Measurements from ENCODE around the gene PLEKHO1.
"Not testable (repeated sequence)": the region's sequence is repeated elsewhere in the genome, so short reads cannot be mapped to it uniquely, and the experiment has no call there.

PLEKHO1 gene

GRCh38 chr1:150149271-150150132 is at the start of gene PLEKHO1:
TSS of gene PLEKHO1 (plus strand) at chr1:150149916. CDS start at chr1:150150258, 342 bp downstream.
- DNase-seq: peak; percentile 42

- no peak for DNase-seq
These were observed 46.7 kb upstream of the PLEKHO1 start for GRCh38 chr1:150102986-150103385.

DNA sequence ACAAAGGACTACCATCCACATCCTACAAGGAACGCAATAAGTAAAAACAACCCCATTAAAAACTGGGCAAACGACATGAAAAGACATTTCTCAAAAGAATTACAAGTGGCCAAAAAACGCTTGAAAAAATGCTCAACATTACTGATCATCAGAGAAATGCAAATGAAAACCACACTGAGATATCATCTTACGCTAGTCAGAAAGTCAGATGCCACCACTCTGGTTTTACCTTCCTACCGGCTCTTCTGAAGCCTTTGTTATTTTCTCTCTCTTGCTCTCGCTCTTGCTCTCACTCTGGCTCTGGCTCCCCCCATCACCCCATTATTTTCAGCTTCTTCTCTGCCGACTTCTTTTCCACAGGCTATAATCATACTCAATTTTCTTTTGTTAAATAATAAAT is 43.4 kb upstream of the PLEKHO1 start:
- DNase-seq: no peak

DNA sequence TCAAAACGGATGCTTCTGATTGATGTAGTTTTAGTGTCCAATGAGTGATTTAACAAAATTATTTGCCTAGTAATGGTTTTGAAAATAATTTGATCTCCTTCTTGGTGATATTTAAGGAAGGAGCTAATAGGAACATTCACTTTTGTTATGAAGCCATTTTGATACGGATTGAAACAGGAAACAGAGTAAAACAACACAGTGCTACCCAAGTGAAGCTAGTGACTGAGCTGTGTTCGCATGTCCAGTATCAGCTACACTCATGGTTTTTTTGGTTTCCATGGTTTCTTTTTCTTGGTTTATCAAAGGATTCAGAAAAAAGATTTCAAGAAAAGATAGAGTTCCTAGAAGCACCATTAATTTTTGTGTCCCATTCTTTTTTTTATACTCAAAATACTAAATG is 40.1 kb upstream of the PLEKHO1 start:
- no peak for DNase-seq

DNA sequence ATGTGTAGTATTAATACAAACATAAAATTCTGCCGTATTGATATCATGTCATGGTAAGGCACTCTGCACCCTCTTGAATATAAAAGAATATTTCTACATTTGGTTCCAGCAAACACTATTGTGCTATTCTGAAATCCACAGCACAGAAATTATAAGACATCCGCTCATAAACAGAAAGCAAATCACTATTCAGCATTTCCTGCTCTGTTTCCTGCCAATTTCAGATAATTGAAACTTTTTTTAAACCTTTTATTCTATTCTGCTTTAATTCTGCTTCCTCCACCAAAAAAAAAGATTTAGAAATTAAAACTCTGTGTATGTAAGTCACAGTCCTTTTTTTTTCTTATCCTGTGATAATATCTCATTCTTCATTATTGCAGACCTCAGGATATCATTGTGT is 39.6 kb upstream of the PLEKHO1 start:
- no peak for DNase-seq

GRCh38 chr1:150111670-150112069 is 38.0 kb upstream of the PLEKHO1 start:
- no peak for DNase-seq

DNA sequence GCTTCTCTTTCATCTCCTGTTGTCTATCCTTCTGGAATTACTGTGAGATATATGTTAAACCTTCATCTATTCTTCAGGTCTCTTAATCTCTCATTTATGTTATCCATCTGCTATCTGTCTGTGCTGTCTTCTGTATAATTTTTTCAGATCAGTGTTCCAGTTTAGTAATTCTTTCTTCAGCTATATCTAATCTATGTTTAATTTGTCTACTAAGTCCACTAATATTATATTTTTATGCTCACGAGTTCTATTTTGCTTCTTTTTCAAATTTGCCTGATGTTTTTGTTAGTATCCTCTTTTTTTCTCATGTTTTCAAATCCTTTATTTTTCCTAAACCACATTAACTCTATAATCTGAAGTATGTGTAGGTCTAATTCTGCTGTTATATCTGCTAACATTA is 34.6 kb upstream of the PLEKHO1 start:
- DNase-seq: no peak

DNA sequence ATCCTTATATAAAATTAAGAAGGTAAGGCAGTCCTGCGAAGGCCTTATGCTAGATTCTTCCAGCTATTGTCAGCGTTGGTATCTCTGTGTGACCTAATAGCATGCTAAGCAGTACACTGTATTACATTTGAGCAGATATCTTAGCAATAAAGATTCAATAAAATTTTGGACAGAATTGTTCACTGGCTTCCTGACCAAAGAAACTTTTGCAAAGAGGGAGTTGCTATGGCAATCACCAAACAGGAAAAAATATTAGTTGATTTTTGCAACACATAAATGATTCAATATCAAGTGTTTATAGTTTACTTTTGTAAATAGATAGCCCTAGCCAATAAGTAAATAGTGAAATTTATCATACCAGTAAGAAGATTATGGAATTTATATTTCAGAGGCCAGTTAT is 31.0 kb upstream of the PLEKHO1 start:
- no peak for DNase-seq

DNA sequence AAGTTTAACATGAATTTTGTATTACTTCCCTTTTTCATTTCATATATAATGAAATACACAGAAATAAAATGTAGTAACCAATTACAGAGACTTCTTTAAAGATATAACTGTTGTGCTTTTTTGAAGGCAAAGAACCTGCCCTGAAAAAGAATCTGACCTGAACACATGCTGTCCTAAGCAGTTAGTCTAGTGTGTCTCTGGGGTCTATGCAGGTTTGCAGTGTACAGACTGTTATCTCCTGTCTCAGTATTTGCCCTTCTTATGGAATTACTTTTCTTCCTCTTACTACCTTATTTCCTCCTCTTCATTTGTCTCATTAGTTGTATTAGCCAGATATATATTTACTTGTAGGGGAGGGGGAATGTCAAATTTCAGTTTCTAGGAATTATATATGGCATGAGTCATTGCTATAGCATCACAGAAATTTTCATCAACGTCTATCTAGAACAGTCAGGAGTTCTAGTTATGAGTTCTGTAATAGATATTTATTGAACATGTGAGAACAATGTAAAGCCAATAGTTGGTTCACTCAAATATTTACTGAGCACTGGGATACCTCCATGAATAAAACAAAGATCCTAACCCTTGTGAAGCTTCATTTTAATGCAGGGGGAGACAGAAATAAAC is 28.4 kb upstream of the PLEKHO1 start:
- no peak for DNase-seq

DNA sequence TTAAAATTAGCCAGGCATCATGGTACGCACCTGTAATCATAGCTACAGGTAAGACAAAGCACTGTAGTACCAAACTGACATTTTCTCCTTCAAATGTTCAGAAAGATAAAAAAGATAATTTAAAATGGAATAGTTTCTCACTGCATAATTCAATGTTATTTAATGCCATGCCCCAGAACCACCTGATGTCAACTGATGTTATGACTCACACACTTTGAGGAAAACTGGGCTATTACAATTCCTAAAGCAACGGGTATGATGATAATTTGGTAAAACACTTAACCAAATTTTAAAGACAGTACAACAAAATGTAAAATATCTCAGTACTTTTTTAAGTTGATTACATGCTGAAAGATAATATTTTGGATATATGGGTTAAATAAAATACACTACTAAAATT is 22.9 kb upstream of the PLEKHO1 start:
- DNase-seq: no peak

DNA sequence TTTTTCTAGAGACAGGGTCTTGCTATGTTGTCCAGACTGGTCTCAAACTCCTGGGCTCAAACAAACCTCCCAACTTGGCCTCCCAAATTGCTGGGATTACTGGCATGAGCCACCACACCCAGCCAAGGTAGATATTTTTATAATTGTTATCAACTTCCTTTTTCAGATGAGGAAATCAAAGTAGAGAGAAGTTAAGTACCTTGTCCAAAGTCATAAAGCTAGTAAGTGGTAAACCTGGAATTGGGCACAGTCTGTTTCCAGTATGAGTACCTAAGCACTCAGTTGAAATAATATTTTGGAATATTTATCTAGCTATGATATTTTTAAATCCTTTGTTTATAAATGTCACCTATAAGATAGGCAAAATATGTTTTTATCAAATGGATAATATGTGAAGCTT is 22.3 kb upstream of the PLEKHO1 start:
- DNase-seq: no peak

DNA sequence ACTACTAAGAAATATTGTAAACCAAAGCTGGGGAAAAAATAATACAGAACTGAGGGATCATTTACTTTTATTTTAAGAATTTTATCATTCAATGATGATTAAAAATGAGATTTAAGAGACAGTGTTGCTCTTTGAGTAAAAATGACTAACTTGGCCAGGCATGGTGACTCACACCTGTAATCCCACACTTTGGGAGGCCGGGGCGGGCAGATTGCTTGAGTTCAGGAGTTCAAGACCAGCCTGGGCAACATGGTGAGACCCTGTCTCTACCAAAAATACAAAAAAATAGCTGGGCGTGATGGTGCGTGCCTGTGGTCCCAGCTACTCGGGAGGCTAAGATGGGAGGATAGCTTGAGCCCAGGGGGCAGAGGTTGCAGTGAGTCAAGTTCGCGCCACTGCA is 21.8 kb upstream of the PLEKHO1 start:
- no peak for DNase-seq

GRCh38 chr1:150132372-150132771 is 17.3 kb upstream of the PLEKHO1 start:
- DNase-seq: no peak

GRCh38 chr1:150134537-150134936 is 15.2 kb upstream of the PLEKHO1 start:
- no peak for DNase-seq

GRCh38 chr1:150135400-150135799 is 14.3 kb upstream of the PLEKHO1 start:
- not testable (repeated sequence) for DNase-seq

DNA sequence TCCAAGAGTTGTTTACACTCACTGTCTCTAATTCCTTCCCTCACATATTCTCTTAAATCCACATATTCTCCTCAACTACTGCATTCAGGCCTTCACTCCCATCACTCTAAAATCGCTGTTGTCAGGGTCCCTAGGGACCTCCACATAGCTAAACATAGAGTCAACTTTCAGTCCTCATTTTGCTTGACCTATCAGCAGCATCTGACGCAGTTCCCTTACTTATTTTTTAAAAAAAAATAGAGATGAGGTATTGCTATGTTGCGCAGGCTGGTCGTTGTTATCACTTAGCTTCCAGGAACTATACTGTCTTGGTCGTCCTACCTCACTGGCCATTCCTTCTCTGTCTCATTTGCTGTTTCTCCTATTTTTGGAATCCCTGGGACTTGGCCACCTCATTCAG is 11.7 kb upstream of the PLEKHO1 start:
- no peak for DNase-seq

DNA sequence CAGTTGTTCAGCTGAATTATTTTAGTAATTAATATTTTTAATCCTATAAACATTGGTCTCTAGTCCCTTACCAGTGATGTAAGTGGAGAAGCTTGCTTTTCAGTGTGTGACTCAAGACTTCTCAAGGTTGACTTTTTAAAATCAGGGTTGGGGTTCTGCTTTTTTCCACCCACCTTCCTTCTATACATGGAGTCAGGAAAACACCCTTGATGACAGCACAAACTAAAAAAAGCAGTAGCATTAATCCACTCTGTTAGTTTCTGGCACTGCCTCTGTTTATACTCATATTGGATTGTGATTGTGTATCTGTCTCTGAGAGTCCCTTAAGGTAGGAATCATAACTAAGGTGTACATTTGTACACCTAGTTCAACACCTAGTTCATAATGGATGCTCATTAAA is 8.3 kb upstream of the PLEKHO1 start:
- no peak for DNase-seq

GRCh38 chr1:150142083-150142482 is 7.6 kb upstream of the PLEKHO1 start:
- DNase-seq: no peak

GRCh38 chr1:150144606-150145005 is 5.1 kb upstream of the PLEKHO1 start:
- peak; percentile 68 for DNase-seq

GRCh38 chr1:150146016-150146415 is 3.7 kb upstream of the PLEKHO1 start:
- not testable (repeated sequence) for DNase-seq

DNA sequence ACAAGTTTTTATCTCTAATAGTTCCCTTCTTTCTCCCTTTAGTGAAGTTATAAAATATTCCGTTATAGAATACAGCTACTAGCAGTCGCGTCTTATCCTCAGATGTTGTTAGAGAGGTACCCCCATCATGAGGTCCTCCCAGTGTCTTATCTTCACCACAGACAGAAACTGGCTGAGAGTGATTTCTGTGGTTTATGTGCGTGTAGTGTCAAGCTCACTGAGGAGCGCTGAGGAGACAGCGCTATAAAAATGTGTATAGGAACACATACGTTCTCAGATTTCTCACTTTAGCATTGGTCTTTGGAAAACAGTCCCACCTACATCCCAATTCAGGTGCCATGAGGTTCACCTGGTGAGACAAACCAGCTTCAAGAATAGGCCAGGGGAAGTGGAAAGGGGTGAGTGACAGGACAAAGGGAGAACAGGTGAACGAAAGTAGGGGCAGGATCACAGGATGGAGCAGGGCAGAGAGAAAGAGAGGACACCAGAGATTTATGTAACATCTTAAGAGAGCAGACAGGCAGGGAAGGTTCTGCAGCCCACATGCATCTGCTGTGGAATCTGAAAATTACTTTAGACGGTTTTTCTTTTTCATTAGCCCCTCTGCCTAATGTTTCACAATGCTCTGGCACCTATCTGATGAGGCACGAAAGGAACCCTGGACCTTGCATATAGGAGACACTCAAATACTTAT is 2.7 kb upstream of the PLEKHO1 start:
- no peak for DNase-seq

- DNase-seq: no peak
These were observed 862 bp upstream of the PLEKHO1 start for GRCh38 chr1:150148837-150149270.

DNA sequence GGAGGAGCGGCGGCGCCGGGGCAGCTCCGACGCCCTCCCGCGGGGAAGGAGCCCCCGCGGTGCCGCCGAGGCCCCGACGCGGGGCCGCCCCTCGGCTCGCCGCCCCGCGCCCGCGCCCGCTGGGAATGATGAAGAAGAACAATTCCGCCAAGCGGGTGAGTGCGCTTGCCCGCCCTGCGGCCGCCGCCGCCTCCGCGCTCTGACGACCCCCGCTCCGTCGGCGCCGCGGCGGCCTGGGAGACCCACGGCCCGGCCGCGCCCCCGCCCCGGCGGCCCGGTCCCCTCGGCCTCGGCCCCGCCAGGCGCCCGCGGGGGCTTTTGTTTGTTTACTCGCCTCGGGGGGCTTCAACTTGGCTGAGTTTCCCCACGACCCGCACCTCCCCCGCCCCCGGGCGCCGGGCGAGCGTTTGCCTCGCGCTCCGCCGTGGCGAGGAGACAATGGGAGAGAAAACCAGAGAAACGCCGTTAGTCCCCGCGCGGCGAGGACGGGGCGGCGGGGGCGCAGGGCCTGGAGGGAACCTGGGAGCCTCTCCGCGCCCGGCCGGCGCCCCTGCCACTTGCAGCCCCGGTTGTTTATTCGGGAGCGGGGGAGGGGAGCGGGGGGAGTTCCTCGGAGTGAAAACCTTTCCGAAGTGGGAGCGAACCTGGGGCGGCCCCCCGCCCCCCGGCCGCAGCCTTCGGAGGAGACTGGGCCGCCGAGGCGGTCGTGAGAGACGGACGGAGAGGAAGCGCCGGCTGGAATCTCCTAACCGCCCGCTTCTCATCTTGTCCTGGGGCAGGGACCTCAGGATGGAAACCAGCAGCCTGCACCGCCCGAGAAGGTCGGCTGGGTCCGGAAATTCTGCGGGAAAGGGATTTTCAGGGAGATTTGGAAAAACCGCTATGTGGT is 661 bp downstream of the PLEKHO1 start:
- DNase-seq: no peak
